Activated CD4-positive, alpha-beta T cell treated with anti-CD3 and anti-CD28 coated beads, Interleukin-2, amount 50 U/mL, for 16 hours (primary cell): ENCODE measurements around the gene IL37.
"Not testable (repeated sequence)": the region's sequence is repeated elsewhere in the genome, so short reads cannot be mapped to it uniquely, and the experiment has no call there.

Source experiments
- DNase-seq: peaks from one replicate; pipeline ENCODE4 v3.0.0-alpha.2; 2020

IL37 gene

GRCh38 chr2:112891385-112891831 is 19.6 kb upstream of the IL37 start:
- no peak for DNase-seq

- no peak for DNase-seq
These were observed 17.2 kb upstream of the IL37 start for GRCh38 chr2:112893752-112894151.

DNA sequence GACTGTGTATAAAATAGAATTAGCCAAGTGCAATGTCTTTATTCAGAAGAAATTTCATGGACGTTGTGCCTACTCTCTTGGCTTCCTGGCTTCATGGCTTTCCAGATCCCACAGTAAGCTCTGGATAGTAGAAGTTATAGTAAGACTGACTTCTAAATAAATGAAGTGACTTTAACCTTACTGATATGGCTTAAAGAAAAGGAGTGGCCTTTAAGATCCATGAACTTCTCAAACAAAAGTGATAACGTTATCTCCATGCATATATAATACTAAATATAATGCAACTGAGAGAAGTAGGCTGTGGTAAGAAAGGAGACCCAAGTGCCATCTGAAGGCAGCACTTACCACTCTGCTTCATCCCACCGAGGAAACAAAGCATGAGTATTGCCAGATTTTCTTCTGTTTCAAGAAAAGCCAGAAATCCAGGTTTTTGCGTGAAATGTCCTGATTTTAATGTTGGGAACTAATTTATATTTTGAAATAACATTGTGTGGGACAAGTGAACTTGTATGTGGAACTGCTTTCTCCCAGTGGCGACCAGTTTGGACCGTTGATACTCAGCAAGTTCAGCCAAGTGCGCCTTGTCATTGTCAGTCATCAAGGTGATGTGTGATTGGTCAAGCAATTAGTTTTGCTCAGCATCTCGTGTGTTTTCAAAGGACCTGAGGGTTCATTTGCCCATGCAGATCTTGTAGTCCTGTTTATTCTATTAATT is 13.9 kb upstream of the IL37 start:
- no peak for DNase-seq

- no peak for DNase-seq
These were observed 13.4 kb upstream of the IL37 start for GRCh38 chr2:112897624-112897978.

DNA sequence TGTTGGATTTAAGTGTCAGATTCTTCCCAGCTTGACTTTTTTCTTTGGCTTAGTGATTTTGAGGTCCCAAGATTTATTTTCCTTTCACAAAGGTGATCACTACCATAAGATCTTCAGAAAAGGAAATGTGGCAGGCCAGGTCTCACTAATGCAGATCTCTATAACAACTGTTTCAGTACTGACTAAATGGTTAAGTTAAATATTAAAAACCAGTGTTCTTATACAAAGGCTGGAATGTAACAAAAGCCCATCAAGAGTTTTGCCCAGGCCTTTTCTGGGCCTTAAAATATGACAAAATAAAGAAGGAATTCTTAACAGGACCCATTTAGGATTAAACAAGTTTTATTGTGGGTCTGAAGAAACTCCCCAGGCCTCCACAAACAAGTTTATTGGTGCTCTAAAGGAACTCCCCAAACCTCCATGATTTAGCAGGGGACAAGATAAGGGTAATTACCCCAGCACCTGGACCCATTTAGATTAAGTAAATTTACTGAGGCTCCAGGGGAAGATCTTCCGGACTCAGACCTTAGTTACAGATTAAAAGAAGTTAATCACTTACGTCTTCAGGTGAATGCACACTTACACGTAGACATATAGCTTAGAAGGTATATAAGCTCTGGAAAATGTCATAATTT is 9.4 kb upstream of the IL37 start:
- DNase-seq = not testable (repeated sequence)

DNA sequence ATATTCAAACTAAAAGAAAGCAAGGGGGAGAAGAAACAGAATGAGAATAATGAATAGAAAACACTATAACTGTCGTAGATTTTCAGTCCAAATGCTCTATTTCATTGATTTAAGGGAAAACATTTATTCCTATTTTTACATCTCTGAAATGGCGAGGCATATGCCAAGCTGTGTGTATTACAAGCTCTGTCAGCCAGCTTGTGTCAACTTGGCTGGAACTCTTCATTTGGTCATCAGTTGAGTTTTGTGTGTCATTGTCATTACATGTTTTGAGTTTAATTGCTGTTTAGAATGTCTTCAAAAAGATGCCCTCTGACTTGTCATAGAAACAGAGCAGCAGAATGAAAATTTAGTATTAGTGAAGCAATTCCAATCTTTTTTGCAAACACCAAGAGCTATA is 8.1 kb upstream of the IL37 start:
- no peak for DNase-seq

DNA sequence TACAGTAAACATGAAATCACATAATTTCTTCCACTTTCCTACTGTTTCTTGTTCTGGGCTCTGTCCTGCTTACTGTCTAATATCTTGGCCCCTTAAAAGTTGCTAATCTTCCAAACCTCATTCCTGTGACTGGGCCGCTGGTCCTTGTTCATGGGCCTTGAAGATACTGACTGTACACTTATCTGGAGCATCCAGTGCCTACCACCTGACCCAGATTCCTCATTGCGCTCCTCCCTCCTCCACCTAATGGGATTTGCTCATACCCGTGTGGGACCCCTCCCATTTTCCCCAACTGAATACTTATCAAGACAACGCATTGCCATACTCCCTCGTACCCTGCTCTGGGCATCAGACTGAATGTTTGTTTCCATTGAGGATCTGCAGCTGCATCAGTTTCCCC is 6.1 kb upstream of the IL37 start:
- DNase-seq = no peak

- DNase-seq = no peak
These were observed 4.7 kb upstream of the IL37 start for GRCh38 chr2:112906276-112906675.

DNA sequence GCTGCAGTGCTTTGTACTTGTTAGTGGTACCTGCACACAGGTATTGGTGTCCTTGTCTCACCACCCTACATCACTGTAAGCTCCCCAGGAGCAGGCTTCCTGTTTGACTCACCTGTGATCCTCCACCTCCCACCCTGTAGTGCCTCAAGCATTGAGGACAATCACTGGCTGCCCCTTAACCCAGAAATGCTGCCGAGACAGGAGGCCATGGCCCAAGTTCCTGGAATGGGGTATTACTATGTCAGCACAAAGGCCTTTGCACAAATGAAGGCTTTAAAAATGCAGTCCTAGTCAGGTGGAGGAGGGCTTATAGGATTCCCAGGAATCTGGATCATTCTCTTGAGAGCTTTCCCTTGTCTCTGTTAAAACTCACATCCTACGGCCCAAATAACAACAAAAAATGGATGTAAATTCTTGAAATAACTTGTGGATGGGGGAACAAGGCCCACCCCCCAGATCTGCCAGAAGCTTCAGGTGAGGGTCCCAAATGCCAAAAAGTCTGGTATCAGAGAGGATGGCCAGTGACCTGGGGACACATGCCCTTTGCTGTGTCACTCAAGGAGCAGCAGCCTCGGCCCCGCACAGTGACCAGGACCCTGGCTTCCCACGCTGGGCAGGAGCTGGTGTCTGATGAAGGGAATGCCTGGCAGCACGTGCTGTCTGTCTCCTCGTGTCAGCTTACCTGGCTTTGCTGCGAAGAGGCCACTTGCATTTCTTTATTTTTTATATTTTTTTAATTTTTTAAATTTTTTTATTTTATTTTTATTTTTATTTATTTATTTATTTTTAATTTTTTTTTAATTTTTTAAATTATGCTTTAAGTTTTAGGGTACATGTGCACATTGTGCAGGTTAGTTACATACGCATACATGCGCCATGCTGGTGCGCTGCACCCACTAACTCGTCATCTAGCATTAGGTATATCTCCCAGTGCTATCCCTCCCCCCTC is 3.7 kb upstream of the IL37 start:
- no peak for DNase-seq

- DNase-seq = not testable (repeated sequence)
These were observed 2.4 kb upstream of the IL37 start for GRCh38 chr2:112908559-112908958.

DNA sequence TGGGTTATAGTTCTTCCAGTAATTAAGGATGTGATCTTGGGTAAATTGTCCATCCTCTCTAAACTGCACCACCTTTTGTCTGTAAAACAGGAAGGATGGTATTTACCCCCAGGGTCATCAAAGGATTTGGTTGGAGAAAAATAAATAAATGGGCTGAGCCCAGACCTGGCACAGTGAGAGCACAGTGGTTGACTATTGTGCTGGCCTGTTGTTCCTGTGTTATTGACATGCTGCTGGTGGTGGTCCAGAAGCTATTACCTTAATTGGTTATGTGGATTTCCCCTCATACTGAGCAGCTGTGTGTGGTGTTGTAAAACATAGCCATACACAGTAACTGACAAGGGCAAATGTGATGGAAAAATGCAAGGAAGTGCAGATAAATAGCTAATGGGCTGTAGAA is 746 bp upstream of the IL37 start:
- no peak for DNase-seq

GRCh38 chr2:112912403-112912802 is 1.4 kb downstream of the IL37 start:
- DNase-seq = no peak

DNA sequence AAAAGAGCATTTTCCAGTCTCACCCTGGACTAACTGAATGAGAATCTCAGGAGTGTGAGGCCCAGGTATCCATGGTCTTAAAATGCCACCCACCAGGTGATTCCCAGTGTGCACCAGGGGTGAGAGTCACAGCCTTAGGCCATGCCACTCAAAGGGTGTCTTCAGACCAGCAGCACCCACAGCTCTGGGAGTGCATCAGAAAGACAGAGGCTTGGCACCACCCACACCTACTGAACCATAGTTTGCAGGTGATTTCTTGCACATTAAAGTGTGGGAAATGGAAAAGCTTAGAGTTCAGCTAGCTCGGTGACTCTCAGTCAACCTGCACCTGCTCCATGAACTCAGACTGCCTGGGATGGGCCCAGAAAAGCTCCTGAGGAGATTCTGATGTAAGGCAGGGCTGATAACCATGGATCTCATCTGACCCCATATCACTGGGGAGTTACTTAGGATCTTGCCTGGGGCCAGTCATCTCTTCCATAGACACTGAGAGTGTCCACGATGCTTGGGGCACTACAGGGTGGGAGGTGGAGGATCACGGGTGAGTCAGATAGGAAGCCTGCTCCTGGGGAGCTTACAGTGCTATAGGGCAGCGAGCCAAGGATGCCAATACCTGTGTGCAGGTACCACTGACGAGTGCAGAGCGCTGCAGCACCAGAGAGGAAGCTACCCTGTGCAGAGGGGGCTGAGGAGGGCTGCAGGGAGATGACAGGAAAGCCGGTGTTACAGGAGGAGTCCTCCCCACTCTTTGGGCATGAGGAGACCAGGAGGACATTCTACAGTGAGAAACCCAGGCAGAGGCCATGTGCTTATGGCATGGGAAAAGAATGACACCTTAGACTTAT is 4.6 kb downstream of the IL37 start:
- DNase-seq = no peak

GRCh38 chr2:112916145-112916571 is 5.2 kb downstream of the IL37 start:
- peak; percentile 46 for DNase-seq

- peak; percentile 52 for DNase-seq
These were observed 5.8 kb downstream of the IL37 start for GRCh38 chr2:112916625-112917247.

DNA sequence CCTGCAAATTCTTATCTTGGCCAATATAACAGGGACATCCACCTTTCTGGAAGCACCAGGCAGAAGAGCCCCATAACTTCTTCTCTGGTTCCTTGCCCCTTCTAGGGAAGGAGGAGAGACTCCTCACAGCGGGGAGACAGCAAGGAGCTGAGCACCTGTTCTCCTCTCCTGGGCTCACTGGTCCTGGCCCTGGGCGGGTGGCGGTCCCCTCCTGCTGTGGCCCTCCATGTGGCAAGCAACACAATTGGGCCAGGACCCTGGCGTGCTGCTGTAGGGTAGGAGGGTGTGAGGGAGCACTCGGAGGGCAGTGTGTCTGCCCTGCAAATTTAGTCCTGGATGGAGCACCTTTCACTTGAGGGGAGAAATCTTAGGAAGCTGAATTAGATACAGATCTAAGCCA is 6.9 kb downstream of the IL37 start:
- no peak for DNase-seq

DNA sequence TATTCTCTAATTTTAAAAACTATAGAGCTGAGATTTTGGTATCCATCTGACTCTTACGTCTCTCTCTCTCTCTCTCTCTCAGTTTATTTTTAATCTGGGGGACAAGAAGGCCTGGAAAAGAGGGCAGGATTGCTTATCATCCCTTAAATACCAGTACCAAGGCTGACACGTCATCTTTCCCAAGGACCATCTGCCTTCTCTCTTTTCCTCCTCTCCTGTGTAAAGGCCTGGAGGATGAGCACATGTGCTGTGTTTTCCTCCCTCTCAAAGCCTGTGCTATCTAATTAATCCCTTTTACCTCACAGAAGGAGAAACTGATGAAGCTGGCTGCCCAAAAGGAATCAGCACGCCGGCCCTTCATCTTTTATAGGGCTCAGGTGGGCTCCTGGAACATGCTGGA is 7.3 kb downstream of the IL37 start:
- DNase-seq = no peak

GRCh38 chr2:112919086-112919485 is 8.1 kb downstream of the IL37 start:
- DNase-seq = no peak

DNA sequence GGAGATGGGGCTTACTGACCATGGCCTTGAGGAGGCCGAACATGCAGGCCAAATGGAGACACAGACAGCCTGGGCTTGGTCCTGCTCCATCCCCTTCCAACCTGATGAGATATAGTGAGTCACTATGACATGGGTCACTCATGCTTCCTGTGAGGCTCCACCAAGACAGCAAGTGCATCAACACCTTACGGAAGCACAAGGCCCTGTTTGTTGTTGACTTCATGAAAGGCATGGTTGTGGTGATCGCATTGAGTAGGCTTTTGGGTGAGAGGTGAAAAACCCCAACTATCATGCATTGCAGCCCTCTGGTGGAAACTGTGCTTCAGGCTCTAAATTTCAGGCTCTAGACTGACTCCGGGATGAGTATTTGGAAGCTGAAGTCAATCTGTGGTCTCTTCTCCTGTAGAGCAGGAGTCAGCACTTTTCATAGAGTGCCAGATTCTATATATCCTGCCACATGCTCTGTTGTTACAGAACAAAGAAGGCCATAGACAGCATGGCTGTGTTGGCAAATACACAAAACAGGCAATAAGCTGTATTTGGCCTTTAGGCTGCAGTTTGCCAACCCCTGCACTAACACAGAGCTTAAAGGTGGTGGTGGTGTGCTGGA is 10.1 kb downstream of the IL37 start:
- peak; percentile 62 for DNase-seq

GRCh38 chr2:112921982-112922381 is 11.0 kb downstream of the IL37 start:
- no peak for DNase-seq

DNA sequence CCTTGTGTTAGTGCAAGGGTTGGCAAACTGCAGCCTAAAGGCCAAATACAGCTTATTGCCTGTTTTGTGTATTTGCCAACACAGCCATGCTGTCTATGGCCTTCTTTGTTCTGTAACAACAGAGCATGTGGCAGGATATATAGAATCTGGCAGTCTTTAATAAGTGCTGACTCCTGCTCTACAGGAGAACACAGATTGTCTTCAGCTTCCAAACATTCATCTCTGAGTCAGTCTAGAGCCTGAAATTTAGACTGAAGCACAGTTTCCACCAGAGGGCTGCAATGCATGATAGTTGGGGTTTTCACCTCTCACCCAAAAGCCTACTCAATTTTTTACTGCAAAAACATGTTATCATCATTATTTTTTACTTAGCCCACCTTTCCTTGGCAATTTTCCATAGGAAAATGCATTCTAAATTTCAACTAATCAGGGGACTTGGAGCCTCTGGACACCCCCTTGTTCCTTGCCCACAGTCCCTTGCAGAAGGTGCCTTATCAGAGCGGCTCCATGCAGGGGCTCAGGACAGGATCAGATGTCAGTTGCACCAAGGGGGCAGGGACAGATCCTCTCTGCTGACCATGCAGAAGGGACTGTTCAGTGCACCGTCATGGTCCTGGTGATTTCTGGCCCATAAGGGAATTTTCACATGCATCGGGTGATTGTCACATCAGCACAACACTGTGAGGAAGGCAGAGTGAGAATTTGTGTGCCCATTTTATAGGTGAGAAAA is 12.4 kb downstream of the IL37 start:
- no peak for DNase-seq
